Osteoblast (primary cell): Measurements from ENCODE around the gene ZNF541. TPM values are rescaled to one million over a fixed set of nuclear protein-coding genes. Genes with fewer than 3 reads are reported as not detected.

Experiments
- DNase-seq: peaks from one replicate; pipeline ENCODE4 v3.0.0; 2011; ENCODE audit warnings: low spot score, mixed read lengths; ENCODE audit not compliant: insufficient read length; ENCODE audit errors: missing footprints
- H2AFZ ChIP-seq: 2 replicates; pipeline ENCODE4 v1.6.0; 2011; ENCODE audit warnings: mild to moderate bottlenecking, low read length
- H3K27ac ChIP-seq: 2 replicates; pipeline ENCODE4 v1.5.1; 2011; ENCODE audit warnings: mild to moderate bottlenecking, low read depth, low read length, moderate library complexity
- H3K27me3 ChIP-seq: 2 replicates; pipeline ENCODE4 v1.6.0; 2012; ENCODE audit warnings: mild to moderate bottlenecking, control low read depth, inconsistent platforms, low read length, moderate library complexity; ENCODE audit not compliant: insufficient read depth
- H3K36me3 ChIP-seq: 2 replicates; pipeline ENCODE4 v1.5.1; 2011; ENCODE audit warnings: mild to moderate bottlenecking, low read length, control low read depth, moderate library complexity; ENCODE audit not compliant: insufficient read depth
- H3K4me1 ChIP-seq: 2 replicates; pipeline ENCODE4 v1.5.1; 2011; ENCODE audit warnings: mild to moderate bottlenecking, low read length, control low read depth, moderate library complexity; ENCODE audit not compliant: insufficient read depth
- H3K4me2 ChIP-seq: 2 replicates; pipeline ENCODE4 v1.6.0; 2011; ENCODE audit warnings: mild to moderate bottlenecking, low read length; ENCODE audit not compliant: insufficient read depth
- H3K4me3 ChIP-seq: fragments of 200-600 bp; sonication (generic); 3 replicates; pipeline ENCODE4 v1.5.1; 2012; ENCODE audit warnings: mild to moderate bottlenecking, low read length, inconsistent platforms; ENCODE audit not compliant: insufficient read depth
- H3K79me2 ChIP-seq: 2 replicates; pipeline ENCODE4 v1.6.0; 2012; ENCODE audit warnings: mild to moderate bottlenecking, low read length, control low read depth, inconsistent platforms; ENCODE audit not compliant: insufficient read depth
- H3K9me3 ChIP-seq: 2 replicates; pipeline ENCODE4 v1.5.1; 2011; ENCODE audit warnings: low read depth, low read length, control low read depth
- H4K20me1 ChIP-seq: 2 replicates; pipeline ENCODE4 v1.6.0; 2012; ENCODE audit warnings: mild to moderate bottlenecking, low read length, control low read depth; ENCODE audit not compliant: insufficient read depth
- small RNA-seq: library from RNA; depleted of rRNA; stranded (forward); fragments of <200 nt; gene quantifications from one replicate; pipeline ENCODE3, GENCODE V24; 2012
- total RNA-seq: library from RNA; depleted of rRNA; stranded (reverse); fragments of >200 nt; gene quantifications from 2 replicates; pipeline ENCODE4 v1.2.3, GENCODE V29; 2012
- TF ChIP-seq, protein P1 (sequence below): IDR thresholded peaks from 2 replicates; pipeline ENCODE4 v1.5.1; 2011; ENCODE audit warnings: mild to moderate bottlenecking, low read depth, low read length, moderate library complexity; ENCODE audit errors: extremely low read depth

Gene ZNF541
- total RNA-seq, 1 donor = under 0.01 TPM

DNA sequence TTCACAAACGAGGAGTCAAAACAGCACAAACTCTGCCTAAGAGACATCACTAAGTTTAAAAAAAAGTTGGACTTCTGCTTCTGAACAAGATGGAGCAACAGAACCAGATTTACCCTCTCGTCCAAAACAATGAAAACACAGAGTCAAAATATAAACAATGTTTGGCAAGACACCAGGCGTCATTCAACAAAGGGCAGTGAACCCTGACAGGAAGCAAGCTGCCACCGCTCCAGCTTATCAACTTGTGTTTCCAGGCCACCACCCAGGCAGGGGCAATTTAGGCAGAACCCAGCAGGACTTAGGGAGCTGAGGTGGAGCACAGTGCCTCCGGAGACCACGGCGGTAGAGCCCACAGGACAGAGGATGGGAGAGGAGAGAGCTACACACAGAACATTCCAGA lies 49.5 kb downstream of the ZNF541 start:
- H3K4me3 ChIP-seq = no peak overlapping the region
- H4K20me1 ChIP-seq = no peaks in the 10 kb centered on the region
- no peak overlapping the region for H3K4me2 ChIP-seq
- H2AFZ ChIP-seq = no peak overlapping the region
- no peaks in the 10 kb centered on the region for H3K9me3 ChIP-seq
- no peak overlapping the region for H3K27ac ChIP-seq
- H3K79me2 ChIP-seq = no peaks in the 10 kb centered on the region
- TF ChIP-seq, protein P1, sequence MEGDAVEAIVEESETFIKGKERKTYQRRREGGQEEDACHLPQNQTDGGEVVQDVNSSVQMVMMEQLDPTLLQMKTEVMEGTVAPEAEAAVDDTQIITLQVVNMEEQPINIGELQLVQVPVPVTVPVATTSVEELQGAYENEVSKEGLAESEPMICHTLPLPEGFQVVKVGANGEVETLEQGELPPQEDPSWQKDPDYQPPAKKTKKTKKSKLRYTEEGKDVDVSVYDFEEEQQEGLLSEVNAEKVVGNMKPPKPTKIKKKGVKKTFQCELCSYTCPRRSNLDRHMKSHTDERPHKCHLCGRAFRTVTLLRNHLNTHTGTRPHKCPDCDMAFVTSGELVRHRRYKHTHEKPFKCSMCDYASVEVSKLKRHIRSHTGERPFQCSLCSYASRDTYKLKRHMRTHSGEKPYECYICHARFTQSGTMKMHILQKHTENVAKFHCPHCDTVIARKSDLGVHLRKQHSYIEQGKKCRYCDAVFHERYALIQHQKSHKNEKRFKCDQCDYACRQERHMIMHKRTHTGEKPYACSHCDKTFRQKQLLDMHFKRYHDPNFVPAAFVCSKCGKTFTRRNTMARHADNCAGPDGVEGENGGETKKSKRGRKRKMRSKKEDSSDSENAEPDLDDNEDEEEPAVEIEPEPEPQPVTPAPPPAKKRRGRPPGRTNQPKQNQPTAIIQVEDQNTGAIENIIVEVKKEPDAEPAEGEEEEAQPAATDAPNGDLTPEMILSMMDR = no peak
- H3K27me3 ChIP-seq = peaks cover 3% of the 10 kb centered on the region
- no peak for DNase-seq
- H3K36me3 ChIP-seq = no peaks in the 10 kb centered on the region
- peaks cover 7% of the 10 kb centered on the region for H3K4me1 ChIP-seq

Small RNAs within 50 kb of the gene (small RNA-seq; reads per million reads assigned to genes)
- gene RN7SL322P = not detected

Other genes starting within 250 kb of the ZNF541 start
- gene C5AR2, start 241.0 kb downstream of the ZNF541 start, total RNA-seq = 2.5 and 3.5 TPM in 2 replicates
- 10.9 and 12.7 TPM in 2 replicates for gene DHX34, start 223.8 kb downstream of the ZNF541 start, total RNA-seq
- 8.3 and 19.7 TPM in 2 replicates for gene MEIS3, start 153.6 kb downstream of the ZNF541 start, total RNA-seq
- under 0.01 and 0.36 TPM in 2 replicates for gene SLC8A2, start 101.3 kb downstream of the ZNF541 start, total RNA-seq
- 2.1 and 4.0 TPM in 2 replicates for gene KPTN, start 88.9 kb downstream of the ZNF541 start, total RNA-seq
- 95.9 and 96.4 TPM in 2 replicates for gene NAPA, start 58.1 kb downstream of the ZNF541 start, total RNA-seq
- 3.8 and 4.7 TPM in 2 replicates for gene BICRA, start 36.0 kb upstream of the ZNF541 start, total RNA-seq
- gene EHD2, start 140.3 kb upstream of the ZNF541 start, total RNA-seq = 136 and 144 TPM in 2 replicates
- 55.7 and 56.6 TPM in 2 replicates for gene NOP53, start 172.4 kb upstream of the ZNF541 start, total RNA-seq
- gene SELENOW, start 205.6 kb upstream of the ZNF541 start, total RNA-seq = 76.7 and 78.4 TPM in 2 replicates
- gene TPRX1, start 231.4 kb upstream of the ZNF541 start, total RNA-seq = not detected in 2 replicates
- not detected in 2 replicates for gene CRX, start 248.8 kb upstream of the ZNF541 start, total RNA-seq